HepG2 (cell line): ENCODE data around the gene GOT2. TPM values are rescaled to one million over a fixed set of nuclear protein-coding genes. Genes with fewer than 3 reads are reported as not detected.

Experiments used
- ARNT ChIP-seq: fragments of 450-650 bp; IDR thresholded peaks from 2 replicates; pipeline ENCODE4 v1.6.1; 2017
- ARNT2 ChIP-seq: sonication (generic); formaldehyde crosslinking; IDR thresholded peaks from 2 replicates; pipeline ENCODE4 v1.8.0; 2022; ENCODE audit warnings: mild to moderate bottlenecking, low read depth, missing genetic modification reagents, moderate library complexity
- ATRX ChIP-seq: sonication (generic); formaldehyde crosslinking; IDR thresholded peaks from 2 replicates; pipeline ENCODE4 v1.4.0; 2020; ENCODE audit warnings: missing genetic modification reagents, borderline replicate concordance
- CHD2 ChIP-seq: IDR thresholded peaks from 2 replicates; pipeline ENCODE4 v1.6.1; 2011; ENCODE audit warnings: low read depth, low read length, improper control_type of control experiment
- EZH2 ChIP-seq: conservative IDR thresholded peaks from 2 replicates; pipeline ENCODE4 v1.6.1; 2012; ENCODE audit warnings: mild to moderate bottlenecking, low read depth, low read length, moderate library complexity
- HES4 ChIP-seq: sonication (generic); formaldehyde crosslinking; IDR thresholded peaks from 2 replicates; pipeline ENCODE4 v1.9.0; 2021; ENCODE audit warnings: mild to moderate bottlenecking, missing genetic modification reagents, borderline replicate concordance
- HMG20A ChIP-seq: IDR thresholded peaks from 2 replicates; pipeline ENCODE4 v1.6.1; 2016; ENCODE audit warnings: borderline replicate concordance
- MAFK ChIP-seq, 2 experiments: IDR thresholded peaks in 1 of 2; conservative IDR thresholded peaks in 1 of 2; 2 replicates each; pipeline ENCODE4 v1.6.1; 2011; ENCODE audit warnings: improper control_type of control experiment in 2 of 2, low read length in 2 of 2
- MXI1 ChIP-seq: IDR thresholded peaks from 3 replicates; pipeline ENCODE4 v1.6.1; 2012; ENCODE audit warnings: low read depth, low read length, inconsistent platforms, borderline replicate concordance
- NFYB ChIP-seq: sonication (generic); formaldehyde crosslinking; IDR thresholded peaks from 2 replicates; pipeline ENCODE4 v1.4.0; 2020; ENCODE audit warnings: missing genetic modification reagents
- RBM22 ChIP-seq: fragments of 200-400 bp; formaldehyde crosslinking; optimal IDR thresholded peaks from 2 replicates; pipeline ENCODE3; 2017; ENCODE audit warnings: mild to moderate bottlenecking, low read length, moderate library complexity
- TARDBP ChIP-seq: sonication (generic); formaldehyde crosslinking; IDR thresholded peaks from 2 replicates; pipeline ENCODE4 v1.8.0; 2022; ENCODE audit warnings: mild to moderate bottlenecking, missing genetic modification reagents
- ZFYVE20 ChIP-seq: sonication (generic); formaldehyde crosslinking; IDR thresholded peaks from 2 replicates; pipeline ENCODE4 v1.8.0; 2023; ENCODE audit warnings: low read depth, mild to moderate bottlenecking, moderate library complexity, missing genetic modification reagents, borderline replicate concordance
- ZNF138 ChIP-seq: sonication (generic); formaldehyde crosslinking; IDR thresholded peaks from 2 replicates; pipeline ENCODE4 v1.5.0; 2020; ENCODE audit warnings: mild to moderate bottlenecking, low read depth, missing genetic modification reagents
- ZNF496 ChIP-seq: sonication (generic); formaldehyde crosslinking; IDR thresholded peaks from 2 replicates; pipeline ENCODE4 v1.8.1; 2023; ENCODE audit warnings: mild to moderate bottlenecking, moderate library complexity, missing genetic modification reagents; ENCODE audit not compliant: insufficient replicate concordance
- ZNF513 ChIP-seq: sonication (generic); formaldehyde crosslinking; conservative IDR thresholded peaks from 2 replicates; pipeline ENCODE4 v1.5.0; 2020; ENCODE audit warnings: missing genetic modification reagents
- ZNF639 ChIP-seq: conservative IDR thresholded peaks from 2 replicates; pipeline ENCODE4 v1.6.1; 2018; ENCODE audit warnings: missing genetic modification reagents
- ZNF652 ChIP-seq: IDR thresholded peaks from 2 replicates; pipeline ENCODE4 v1.6.1; 2016; ENCODE audit warnings: low read depth, borderline replicate concordance
- polyA plus RNA-seq, 8 experiments: library from polyadenylated mRNA; depleted of rRNA in 3 of 8; stranded (reverse) in 7 of 8; unstranded in 1 of 8; fragments of >200 nt; fragmentation: Illumina TruSeq in 4 of 8; extraction: Trizol in 4 of 8; gene quantifications; 2 replicates each; pipeline versions ENCODE4 v1.2.1 to v1.2.3, GENCODE V29; 2011 to 2016; ENCODE audit warnings: low read depth in 4 of 8, missing spikeins in 1 of 8, mixed read lengths in 1 of 8; ENCODE audit not compliant: insufficient read depth in 1 of 8
- total RNA-seq, 5 experiments: library from RNA; depleted of rRNA; stranded (reverse); fragments of >200 nt; fragmentation: Illumina TruSeq; extraction: Trizol; gene quantifications; 2 replicates each; pipeline ENCODE4 v1.2.3, GENCODE V29; 2016; ENCODE audit warnings: low read depth in 1 of 5
- TF ChIP-seq, protein P1 (sequence below): sonication (generic); formaldehyde crosslinking; IDR thresholded peaks from 2 replicates; pipeline ENCODE4 v1.4.0; 2020; ENCODE audit warnings: missing genetic modification reagents
- TF ChIP-seq, protein P2 (sequence below): fragments of 450-650 bp; IDR thresholded peaks from 2 replicates; pipeline ENCODE4 v1.6.1; 2017
- TF ChIP-seq, protein P3 (sequence below): sonication (generic); formaldehyde crosslinking; conservative IDR thresholded peaks from 2 replicates; pipeline ENCODE4 v1.4.0; 2020; ENCODE audit warnings: missing genetic modification reagents

GOT2 gene
- total and polyA plus RNA-seq, 2 of the 13 experiments (the other 11 are each of a cell fraction or from before 2014, with no cell fraction given): 32.6 to 121 TPM

- TF ChIP-seq ZNF639 (CRISPR knock-in tag) (peak; percentile 70; the same call in 1 of the 2 replicates), EZH2 (no peak), ATRX (no peak), NFYB (CRISPR knock-in tag) (peak; percentile 55), MXI1 (peak; percentile 90; the same call in 1 of the 3 replicates), CHD2 (no peak; the same call in 1 of the 2 replicates), ZNF496 (no peak), MAFK (conservative IDR thresholded peaks at IDR 0.05 in 1 of 2, IDR thresholded peaks at IDR 0.05 in 1 of 2; ENCODE audit: low read length in 2 of 2) (0 out of 4 replicates have a peak, but pooled peaks of 1 of the 2 experiments have one; percentile 13), RBM22 (no peak), HES4 (CRISPR knock-in tag) (peak; percentile 83), HMG20A (CRISPR knock-in tag) (peak; percentile 82), ZFYVE20 (CRISPR knock-in tag) (0 out of 2 replicates have a peak, but pooled peaks have one; percentile 10), ARNT2 (peak; percentile 89), ZNF652 (CRISPR knock-in tag) (peak; percentile 29; the same call in 1 of the 2 replicates), TARDBP (peak; percentile 95), ARNT (no peak), ZNF138 (CRISPR knock-in tag) (no peak; the same call in 1 of the 2 replicates), ZNF513 (CRISPR knock-in tag) (no peak; the same call in 1 of the 2 replicates)
- TF ChIP-seq, protein P1, sequence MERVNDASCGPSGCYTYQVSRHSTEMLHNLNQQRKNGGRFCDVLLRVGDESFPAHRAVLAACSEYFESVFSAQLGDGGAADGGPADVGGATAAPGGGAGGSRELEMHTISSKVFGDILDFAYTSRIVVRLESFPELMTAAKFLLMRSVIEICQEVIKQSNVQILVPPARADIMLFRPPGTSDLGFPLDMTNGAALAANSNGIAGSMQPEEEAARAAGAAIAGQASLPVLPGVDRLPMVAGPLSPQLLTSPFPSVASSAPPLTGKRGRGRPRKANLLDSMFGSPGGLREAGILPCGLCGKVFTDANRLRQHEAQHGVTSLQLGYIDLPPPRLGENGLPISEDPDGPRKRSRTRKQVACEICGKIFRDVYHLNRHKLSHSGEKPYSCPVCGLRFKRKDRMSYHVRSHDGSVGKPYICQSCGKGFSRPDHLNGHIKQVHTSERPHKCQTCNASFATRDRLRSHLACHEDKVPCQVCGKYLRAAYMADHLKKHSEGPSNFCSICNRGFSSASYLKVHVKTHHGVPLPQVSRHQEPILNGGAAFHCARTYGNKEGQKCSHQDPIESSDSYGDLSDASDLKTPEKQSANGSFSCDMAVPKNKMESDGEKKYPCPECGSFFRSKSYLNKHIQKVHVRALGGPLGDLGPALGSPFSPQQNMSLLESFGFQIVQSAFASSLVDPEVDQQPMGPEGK: peak; percentile 73
- TF ChIP-seq, protein P2, sequence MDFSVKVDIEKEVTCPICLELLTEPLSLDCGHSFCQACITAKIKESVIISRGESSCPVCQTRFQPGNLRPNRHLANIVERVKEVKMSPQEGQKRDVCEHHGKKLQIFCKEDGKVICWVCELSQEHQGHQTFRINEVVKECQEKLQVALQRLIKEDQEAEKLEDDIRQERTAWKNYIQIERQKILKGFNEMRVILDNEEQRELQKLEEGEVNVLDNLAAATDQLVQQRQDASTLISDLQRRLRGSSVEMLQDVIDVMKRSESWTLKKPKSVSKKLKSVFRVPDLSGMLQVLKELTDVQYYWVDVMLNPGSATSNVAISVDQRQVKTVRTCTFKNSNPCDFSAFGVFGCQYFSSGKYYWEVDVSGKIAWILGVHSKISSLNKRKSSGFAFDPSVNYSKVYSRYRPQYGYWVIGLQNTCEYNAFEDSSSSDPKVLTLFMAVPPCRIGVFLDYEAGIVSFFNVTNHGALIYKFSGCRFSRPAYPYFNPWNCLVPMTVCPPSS: no peak
- TF ChIP-seq, protein P3, sequence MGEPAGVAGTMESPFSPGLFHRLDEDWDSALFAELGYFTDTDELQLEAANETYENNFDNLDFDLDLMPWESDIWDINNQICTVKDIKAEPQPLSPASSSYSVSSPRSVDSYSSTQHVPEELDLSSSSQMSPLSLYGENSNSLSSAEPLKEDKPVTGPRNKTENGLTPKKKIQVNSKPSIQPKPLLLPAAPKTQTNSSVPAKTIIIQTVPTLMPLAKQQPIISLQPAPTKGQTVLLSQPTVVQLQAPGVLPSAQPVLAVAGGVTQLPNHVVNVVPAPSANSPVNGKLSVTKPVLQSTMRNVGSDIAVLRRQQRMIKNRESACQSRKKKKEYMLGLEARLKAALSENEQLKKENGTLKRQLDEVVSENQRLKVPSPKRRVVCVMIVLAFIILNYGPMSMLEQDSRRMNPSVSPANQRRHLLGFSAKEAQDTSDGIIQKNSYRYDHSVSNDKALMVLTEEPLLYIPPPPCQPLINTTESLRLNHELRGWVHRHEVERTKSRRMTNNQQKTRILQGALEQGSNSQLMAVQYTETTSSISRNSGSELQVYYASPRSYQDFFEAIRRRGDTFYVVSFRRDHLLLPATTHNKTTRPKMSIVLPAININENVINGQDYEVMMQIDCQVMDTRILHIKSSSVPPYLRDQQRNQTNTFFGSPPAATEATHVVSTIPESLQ (CRISPR knock-in tag): no peak
Observed at GRCh38 chr16:58733671-58734458, at the start of gene GOT2 (continued).
